H9 (cell line): ENCODE measurements around the gene CLTCL1. TPM values are rescaled to one million over a fixed set of nuclear protein-coding genes. Genes with fewer than 3 reads are reported as not detected.

ENCODE experiments used
- DNase-seq: peaks from one replicate; pipeline ENCODE4 v3.0.0-alpha.2; 2017
- H2AFZ ChIP-seq: one replicate; pipeline ENCODE4 v1.6.1; 2013; ENCODE audit warnings: mild to moderate bottlenecking, low read length, control low read depth, moderate library complexity
- H2AK5ac ChIP-seq: 2 replicates; pipeline ENCODE4 v1.6.1; 2013; ENCODE audit warnings: low read length, control low read depth, mixed read lengths; ENCODE audit not compliant: insufficient read length
- H2BK120ac ChIP-seq: one replicate; pipeline ENCODE4 v1.6.1; 2013; ENCODE audit warnings: low read depth, mild to moderate bottlenecking, low read length, control low read depth, inconsistent platforms; ENCODE audit not compliant: poor library complexity, severe bottlenecking
- H2BK12ac ChIP-seq: 2 replicates; pipeline ENCODE4 v1.6.1; 2013; ENCODE audit warnings: low read length, control low read depth, mixed read lengths, low read depth; ENCODE audit not compliant: insufficient read length
- H2BK15ac ChIP-seq: 2 replicates; pipeline ENCODE4 v1.6.1; 2013; ENCODE audit warnings: low read depth, low read length, control low read depth
- H2BK20ac ChIP-seq: one replicate; pipeline ENCODE4 v1.6.1; 2013; ENCODE audit warnings: low read depth, mild to moderate bottlenecking, low read length, control low read depth, inconsistent platforms; ENCODE audit not compliant: poor library complexity, severe bottlenecking
- H2BK5ac ChIP-seq: 2 replicates; pipeline ENCODE4 v1.6.1; 2013; ENCODE audit warnings: low read length, control low read depth, mixed read lengths; ENCODE audit not compliant: insufficient read length
- H3K14ac ChIP-seq: 2 replicates; pipeline ENCODE4 v1.6.1; 2013; ENCODE audit warnings: low read length, control low read depth; ENCODE audit not compliant: insufficient read depth
- H3K18ac ChIP-seq: 2 replicates; pipeline ENCODE4 v1.6.1; 2013; ENCODE audit warnings: low read depth, mild to moderate bottlenecking, mixed read lengths, low read length, control low read depth; ENCODE audit not compliant: insufficient read length
- H3K23ac ChIP-seq: 2 replicates; pipeline ENCODE4 v1.6.1; 2013; ENCODE audit warnings: low read length, control low read depth, mixed read lengths, low read depth; ENCODE audit not compliant: insufficient read length
- H3K23me2 ChIP-seq: 2 replicates; pipeline ENCODE4 v1.6.1; 2013; ENCODE audit warnings: low read depth, mild to moderate bottlenecking, mixed read lengths, low read length, control low read depth; ENCODE audit not compliant: insufficient read length, poor library complexity, severe bottlenecking
- H3K27ac ChIP-seq: 2 replicates; pipeline ENCODE4 v1.5.1; 2013; ENCODE audit warnings: low read length, control low read depth, mixed read lengths, low read depth; ENCODE audit not compliant: insufficient read length
- H3K27me3 ChIP-seq: 2 replicates; pipeline ENCODE4 v1.6.1; 2013; ENCODE audit warnings: low read length, control low read depth, inconsistent platforms; ENCODE audit not compliant: insufficient read depth
- H3K4ac ChIP-seq: 2 replicates; pipeline ENCODE4 v1.6.1; 2013; ENCODE audit warnings: low read depth, mild to moderate bottlenecking, control low read depth, inconsistent platforms, low read length, moderate library complexity
- H3K4me1 ChIP-seq: 2 replicates; pipeline ENCODE4 v1.6.1; 2013; ENCODE audit warnings: low read length, control low read depth, inconsistent platforms; ENCODE audit not compliant: insufficient read depth
- H3K4me2 ChIP-seq: 2 replicates; pipeline ENCODE4 v1.6.1; 2013; ENCODE audit warnings: low read length, control low read depth, mixed read lengths; ENCODE audit not compliant: insufficient read length, insufficient read depth
- H3K56ac ChIP-seq: 2 replicates; pipeline ENCODE4 v1.6.1; 2013; ENCODE audit warnings: low read depth, mild to moderate bottlenecking, mixed read lengths, low read length, control low read depth; ENCODE audit not compliant: insufficient read length
- H3K79me1 ChIP-seq: 2 replicates; pipeline ENCODE4 v1.6.1; 2013; ENCODE audit warnings: low read depth, mild to moderate bottlenecking, moderate library complexity, low read length, control low read depth, inconsistent platforms; ENCODE audit not compliant: insufficient read depth, poor library complexity, severe bottlenecking
- H3K79me2 ChIP-seq: 2 replicates; pipeline ENCODE4 v1.6.1; 2013; ENCODE audit warnings: low read length, control low read depth, inconsistent platforms; ENCODE audit not compliant: insufficient read depth
- H3K9ac ChIP-seq: 2 replicates; pipeline ENCODE4 v1.6.1; 2013; ENCODE audit warnings: low read length, control low read depth, mixed read lengths; ENCODE audit not compliant: insufficient read length; ENCODE audit errors: extremely low read depth
- H3K9me3 ChIP-seq: one replicate; pipeline ENCODE4 v1.6.1; 2013; ENCODE audit warnings: low read depth, low read length, inconsistent platforms; ENCODE audit not compliant: control insufficient read depth
- H3T11ph ChIP-seq: one replicate; pipeline ENCODE4 v1.6.1; 2013; ENCODE audit warnings: mild to moderate bottlenecking, low read length, control low read depth, inconsistent platforms
- H4K20me1 ChIP-seq: one replicate; pipeline ENCODE4 v1.6.1; 2013; ENCODE audit not compliant: control insufficient read depth, insufficient read length, insufficient read depth
- H4K5ac ChIP-seq: 2 replicates; pipeline ENCODE4 v1.6.1; 2013; ENCODE audit warnings: low read depth, mild to moderate bottlenecking, mixed read lengths, low read length, control low read depth; ENCODE audit not compliant: insufficient read length
- H4K8ac ChIP-seq: replicated peaks from 2 replicates; pipeline ENCODE4 v1.6.1; 2013; ENCODE audit warnings: low read length, control low read depth, mixed read lengths, low read depth; ENCODE audit not compliant: insufficient read length
- H4K91ac ChIP-seq: 2 replicates; pipeline ENCODE4 v1.6.1; 2013; ENCODE audit warnings: low read depth, mild to moderate bottlenecking, moderate library complexity, mixed read lengths, low read length, control low read depth; ENCODE audit not compliant: insufficient read length
- H3K27ac Mint-ChIP-seq, 3 experiments: 2 replicates in 2 of 3; 3 replicates in 1 of 3; pipeline ENCODE4 v1.8.0; 2020 to 2021; ENCODE audit warnings: mixed read lengths in 3 of 3, mild to moderate bottlenecking in 1 of 3, moderate library complexity in 1 of 3
- H3K27me3 Mint-ChIP-seq: 2 replicates; pipeline ENCODE4 v1.8.0; 2021; ENCODE audit warnings: low read depth, mild to moderate bottlenecking, moderate library complexity, mixed read lengths
- H3K36me3 Mint-ChIP-seq, 3 experiments: 2 replicates in 2 of 3; 3 replicates in 1 of 3; pipeline ENCODE4 v1.8.0; 2020 to 2021; ENCODE audit warnings: low read depth in 3 of 3, mixed read lengths in 3 of 3; ENCODE audit not compliant: insufficient read depth in 1 of 3
- H3K4me1 Mint-ChIP-seq, 2 experiments: 2 replicates each; pipeline ENCODE4 v1.8.0; 2020; ENCODE audit warnings: mixed read lengths in 2 of 2
- H3K4me3 Mint-ChIP-seq, 2 experiments: 2 replicates in 1 of 2; 3 replicates in 1 of 2; pipeline ENCODE4 v1.8.0; 2020 to 2021; ENCODE audit warnings: mild to moderate bottlenecking in 2 of 2, mixed read lengths in 2 of 2, moderate library complexity in 1 of 2
- H3K9me3 Mint-ChIP-seq, 2 experiments: 2 replicates in 1 of 2; 3 replicates in 1 of 2; pipeline ENCODE4 v1.8.0; 2020; ENCODE audit warnings: mild to moderate bottlenecking in 2 of 2, mixed read lengths in 2 of 2, moderate library complexity in 1 of 2
- CTCF ChIP-seq: fragments of 200-600 bp; sonication (generic); conservative IDR thresholded peaks from 3 replicates; pipeline ENCODE4 v1.8.0; 2021; ENCODE audit warnings: antibody characterized with exemption, mild to moderate bottlenecking
- WGBS: extraction: QIAGEN DNeasy Blood & Tissue Kit; methylation state at CpG from one replicate; pipeline ENCODE4 v1.1.7; 2013; ENCODE audit warnings: missing lambda C conversion rate, low lambda C conversion rate, mixed read lengths; ENCODE audit not compliant: insufficient read length; ENCODE audit errors: extremely low coverage; 5-methylcytosine and 5-hydroxymethylcytosine counted together
- total RNA-seq: library from RNA; stranded (reverse); gene quantifications from 2 replicates; pipeline ENCODE4 v1.2.1, GENCODE V29; 2021

CLTCL1 gene
- total RNA-seq, 1 experiment from 2014 or later: 11.1 TPM

- H3K56ac ChIP-seq: no peak overlapping the region
- WGBS: no CpG with 5 or more reads among the region's 10 CpGs
Observed at GRCh38 chr22:19271856-19272535, 19.5 kb downstream of the CLTCL1 start.

More at GRCh38 chr22:19271856-19272535, 19.5 kb downstream of the CLTCL1 start:
- H3K36me3 Mint-ChIP-seq: peaks cover 9 to 22% (median 10%) of the 10 kb centered on the region in 3 experiments
- Histone ChIP-seq H3K27ac (no peak overlapping the region), H4K20me1 (no peaks in the 10 kb centered on the region), H3K18ac (no peak overlapping the region), H3K4me1 (no peaks in the 10 kb centered on the region), H3K4ac (no peak overlapping the region), H2BK5ac (no peak overlapping the region), H3K23me2 (no peaks in the 10 kb centered on the region), H2AK5ac (no peak overlapping the region), H2BK12ac (no peak overlapping the region), H3K4me2 (no peak overlapping the region), H3K9ac (no peak overlapping the region), H2BK120ac (no peak overlapping the region), H2BK20ac (no peak overlapping the region), H4K8ac (no peak overlapping the region), H2AFZ (no peak overlapping the region), H3K79me2 (0 out of 2 replicates have a peak, but pooled peaks cover under 1% of the 10 kb centered on the region), H3K14ac (no peak overlapping the region), H3K9me3 (no peaks in the 10 kb centered on the region), H2BK15ac (no peak overlapping the region), H3K23ac (no peak overlapping the region), H4K91ac (no peak overlapping the region), H4K5ac (no peak overlapping the region), H3K79me1 (peaks cover 3% of the 10 kb centered on the region), H3K27me3 (no peaks in the 10 kb centered on the region), H3T11ph (no peak overlapping the region)
- H3K9me3 Mint-ChIP-seq: peaks cover 5% of the 10 kb centered on the region in 2 experiments; a peak in 3 of 5 replicates
- TF ChIP-seq CTCF: no peak
- H3K27me3 Mint-ChIP-seq: no peaks in the 10 kb centered on the region
- no peak for DNase-seq
- H3K27ac Mint-ChIP-seq: peak overlapping the region in 1 of 3 experiments; percentile 48; a peak in 2 of 7 replicates
- H3K4me3 Mint-ChIP-seq: no peak overlapping the region
- peaks cover 4 to 6% of the 10 kb centered on the region in 2 experiments for H3K4me1 Mint-ChIP-seq
